AG10803 (cell line): ENCODE measurements around the gene ITCH.
"Not testable (repeated sequence)": the region's sequence is repeated elsewhere in the genome, so short reads cannot be mapped to it uniquely, and the experiment has no call there.

Source experiments
- DNase-seq: peaks from one replicate; pipeline ENCODE4 v3.0.0; 2010; ENCODE audit warnings: low read depth
- H3K4me3 ChIP-seq: 2 replicates; pipeline ENCODE4 v1.5.1; 2011; ENCODE audit warnings: mild to moderate bottlenecking, low read length, control low read depth
- CTCF ChIP-seq: conservative IDR thresholded peaks from 2 replicates; pipeline ENCODE4 v1.5.1; 2011; ENCODE audit warnings: mild to moderate bottlenecking, low read length, control low read depth, inconsistent platforms

ITCH gene

GRCh38 chr20:34389206-34389953 lies 26.3 kb downstream of the ITCH start:
- peak; percentile 35 for DNase-seq
- TF ChIP-seq CTCF = no peak
- H3K4me3 ChIP-seq = no peak overlapping the region

DNA sequence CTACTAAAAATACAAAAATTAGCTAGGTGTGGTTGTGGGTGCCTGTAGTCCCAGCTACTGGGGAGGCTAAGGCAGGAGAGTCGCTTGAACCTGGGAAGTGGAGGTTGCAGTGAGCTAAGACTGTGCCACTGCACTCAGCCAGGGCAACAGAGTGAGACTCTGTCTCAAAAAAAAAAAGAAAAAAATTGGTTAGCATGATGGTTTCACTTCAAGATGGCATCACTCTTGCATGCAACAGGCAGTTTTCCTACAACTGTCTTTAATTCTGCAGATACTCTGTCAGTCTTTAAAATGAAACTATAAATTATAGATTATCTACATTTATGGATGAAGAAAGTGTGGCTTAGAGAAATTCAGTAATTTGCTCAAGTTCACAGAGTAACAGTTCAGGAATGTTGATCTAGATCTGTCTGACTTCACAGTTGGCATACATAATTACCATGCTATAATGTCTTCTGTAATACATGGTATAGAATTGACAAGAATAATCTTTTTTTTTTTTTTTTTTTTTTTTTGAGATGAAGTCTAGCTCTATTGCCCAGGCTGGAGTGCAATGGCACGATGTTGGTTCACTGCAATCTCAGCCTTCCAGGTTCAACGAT lies 27.0 kb downstream of the ITCH start:
- H3K4me3 ChIP-seq = no peak overlapping the region
- TF ChIP-seq CTCF = no peak
- peak; percentile 28 for DNase-seq

- H3K4me3 ChIP-seq = no peak overlapping the region
- no peak for DNase-seq
- TF ChIP-seq CTCF = no peak
Observed at GRCh38 chr20:34396408-34396807, 33.3 kb downstream of the ITCH start.

DNA sequence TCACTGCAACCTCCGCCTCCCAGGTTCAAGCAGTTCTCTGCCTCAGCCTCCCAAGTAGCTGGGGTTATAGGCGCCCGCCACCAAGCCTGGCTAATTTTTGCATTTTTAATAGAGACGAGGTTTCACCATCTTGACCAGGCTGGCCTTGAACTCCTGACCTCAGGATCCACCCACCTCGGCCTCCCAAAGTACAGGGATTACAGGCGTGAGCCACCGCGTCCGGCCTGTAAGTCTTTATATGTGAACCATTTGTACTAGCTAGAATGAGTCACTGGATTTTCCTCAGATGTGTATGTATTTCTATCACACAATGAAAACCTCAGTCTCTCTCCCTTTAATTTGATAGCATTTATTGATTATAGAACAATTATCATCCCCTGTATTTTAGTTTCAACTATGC lies 34.0 kb downstream of the ITCH start:
- no peak for TF ChIP-seq CTCF
- DNase-seq = no peak
- no peak overlapping the region for H3K4me3 ChIP-seq

GRCh38 chr20:34400776-34401175 lies 37.7 kb downstream of the ITCH start:
- peak; percentile 77 for DNase-seq
- not testable (repeated sequence) for H3K4me3 ChIP-seq

DNA sequence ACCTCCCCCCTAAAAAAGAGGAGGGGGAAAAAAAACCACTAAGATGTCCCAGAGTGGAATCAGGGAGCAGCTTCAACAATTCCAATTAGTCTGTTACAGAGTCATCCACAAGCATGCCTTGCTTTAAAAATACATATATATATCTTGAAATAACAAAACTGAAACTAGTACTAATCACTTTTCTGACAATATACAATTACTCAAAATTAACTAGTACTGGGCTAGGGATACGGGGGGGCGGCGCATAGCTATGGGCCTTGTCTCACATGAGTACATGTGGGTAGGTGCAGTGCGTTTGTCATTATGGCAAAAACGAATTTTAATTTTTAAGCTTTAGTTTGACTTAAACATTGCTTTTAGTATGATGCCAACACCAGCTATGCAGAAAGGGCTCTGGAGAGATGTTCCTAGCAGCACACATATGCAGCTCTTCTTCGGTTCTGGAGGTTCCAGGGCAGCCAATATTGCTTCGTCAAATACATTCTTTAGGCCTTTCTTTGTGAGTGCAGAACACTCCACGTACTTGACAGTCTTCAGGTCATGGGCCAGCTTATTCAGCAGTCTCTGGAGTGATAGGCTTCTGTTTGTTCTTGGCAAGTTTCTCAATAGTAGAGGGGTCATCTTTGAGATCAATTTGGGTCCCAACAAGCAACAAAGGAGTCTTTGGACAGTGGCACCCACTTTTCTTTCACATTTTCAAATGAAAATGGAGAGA lies 38.8 kb downstream of the ITCH start:
- no peak for DNase-seq
- TF ChIP-seq CTCF = no peak
- no peak overlapping the region for H3K4me3 ChIP-seq

DNA sequence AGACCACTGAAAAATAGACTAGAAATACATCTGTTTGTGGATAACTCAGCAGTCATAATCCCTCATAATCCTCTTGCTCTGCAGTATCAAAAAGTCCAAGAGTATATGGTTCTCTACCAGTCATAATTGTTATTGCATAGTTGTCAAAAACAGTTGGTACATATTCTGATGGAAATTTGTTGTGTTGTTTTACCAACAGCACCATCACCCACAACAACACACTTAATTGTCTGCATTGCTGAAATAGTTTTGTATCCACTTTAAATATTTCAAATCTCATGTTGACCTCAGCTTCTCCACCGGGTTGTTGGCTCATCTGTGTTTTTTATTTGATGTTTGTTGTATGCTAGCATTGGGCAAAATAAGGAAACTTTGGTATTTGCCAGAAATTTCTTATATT lies 39.4 kb downstream of the ITCH start:
- TF ChIP-seq CTCF = no peak
- no peak overlapping the region for H3K4me3 ChIP-seq
- DNase-seq = peak; percentile 73
